HG03457 (cell line): Measurements from ENCODE around the gene ARHGAP45.
"Not testable (repeated sequence)": the region's sequence is repeated elsewhere in the genome, so short reads cannot be mapped to it uniquely, and the experiment has no call there.

Experiments
- ATAC-seq: cut with Tn5 transposase; IDR thresholded peaks from one replicate; pipeline ENCODE4 v1.9.1; 2021; ENCODE audit warnings: moderate number of reproducible peaks; ENCODE audit not compliant: unreplicated experiment

Gene ARHGAP45

GRCh38 chr19:1113030-1113985, 46.3 kb downstream of the ARHGAP45 start:
- ATAC-seq, result no peak

DNA sequence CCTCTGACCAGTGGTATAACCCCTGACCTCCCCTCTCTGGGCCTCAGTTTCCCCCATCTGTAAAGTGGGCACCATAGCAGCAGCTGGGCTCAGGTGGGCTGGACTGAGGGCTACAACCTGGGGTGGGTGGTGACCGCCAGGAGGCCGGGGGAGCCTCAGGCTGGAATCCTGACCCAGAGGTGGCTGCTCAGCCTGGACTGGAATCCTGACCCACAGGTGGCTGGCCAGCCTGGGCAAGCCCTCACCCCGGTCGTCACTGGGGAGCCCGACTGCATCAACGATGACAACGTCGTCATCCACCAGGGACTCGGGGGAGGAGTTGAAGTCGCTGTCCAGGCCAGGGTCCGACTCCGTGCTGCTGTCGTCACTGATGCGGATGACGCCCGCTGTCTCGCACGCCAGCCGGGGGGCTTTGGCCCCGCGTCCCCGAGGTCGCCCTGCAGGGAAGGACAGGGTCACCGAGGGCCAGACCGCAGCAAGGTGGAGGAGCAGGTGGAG, 47.1 kb downstream of the ARHGAP45 start:
- ATAC-seq, result no peak

- ATAC-seq, result not testable (repeated sequence)
Observed at GRCh38 chr19:1114728-1115127, 47.8 kb downstream of the ARHGAP45 start.

GRCh38 chr19:1115646-1116420, 48.9 kb downstream of the ARHGAP45 start:
- ATAC-seq, result no peak

DNA sequence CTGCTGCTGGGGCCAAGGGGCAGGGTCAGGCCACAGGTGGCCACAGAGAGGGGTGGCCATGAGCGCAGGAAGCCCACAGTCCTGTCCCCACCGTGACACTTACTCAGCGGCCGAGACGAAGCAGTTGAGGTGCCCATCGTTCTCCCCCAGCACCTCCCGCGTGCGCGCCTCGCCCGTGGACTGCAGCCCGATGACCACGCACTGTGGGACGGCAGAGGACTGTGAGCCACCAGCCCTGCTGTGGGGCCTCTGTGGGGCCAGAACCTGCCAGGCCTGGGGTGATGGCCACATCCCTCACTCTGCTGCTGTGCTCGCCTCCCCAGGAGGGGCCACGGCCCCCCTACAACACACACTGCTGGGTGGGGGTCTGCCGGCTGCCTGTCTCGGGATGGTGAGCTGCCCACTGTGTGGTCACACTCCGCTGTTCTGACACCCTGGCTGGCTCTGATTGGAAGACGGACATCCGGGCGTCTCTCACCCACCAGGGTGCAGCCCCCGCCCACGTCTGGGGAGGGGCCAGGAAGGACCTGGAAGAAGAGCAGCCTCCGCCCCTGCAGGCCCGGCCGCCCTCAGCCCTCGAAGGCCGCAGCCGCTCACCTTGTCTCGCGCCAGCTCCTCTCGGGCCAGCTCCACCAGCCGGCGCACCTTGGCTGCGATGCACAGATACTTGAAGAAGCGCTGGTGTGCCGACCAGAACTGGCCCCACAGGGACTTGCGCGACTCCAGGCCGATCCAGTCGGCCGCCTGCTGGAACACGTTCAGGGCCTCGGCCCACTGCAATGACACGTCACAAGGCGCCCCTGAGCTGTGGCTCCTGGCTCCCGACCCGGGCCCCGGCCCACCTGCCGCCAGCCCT, 50.0 kb downstream of the ARHGAP45 start:
- no peak for ATAC-seq

GRCh38 chr19:1117654-1118053, 50.7 kb downstream of the ARHGAP45 start:
- no peak for ATAC-seq

- no peak for ATAC-seq
Observed at GRCh38 chr19:1118999-1119398, 52.0 kb downstream of the ARHGAP45 start.

DNA sequence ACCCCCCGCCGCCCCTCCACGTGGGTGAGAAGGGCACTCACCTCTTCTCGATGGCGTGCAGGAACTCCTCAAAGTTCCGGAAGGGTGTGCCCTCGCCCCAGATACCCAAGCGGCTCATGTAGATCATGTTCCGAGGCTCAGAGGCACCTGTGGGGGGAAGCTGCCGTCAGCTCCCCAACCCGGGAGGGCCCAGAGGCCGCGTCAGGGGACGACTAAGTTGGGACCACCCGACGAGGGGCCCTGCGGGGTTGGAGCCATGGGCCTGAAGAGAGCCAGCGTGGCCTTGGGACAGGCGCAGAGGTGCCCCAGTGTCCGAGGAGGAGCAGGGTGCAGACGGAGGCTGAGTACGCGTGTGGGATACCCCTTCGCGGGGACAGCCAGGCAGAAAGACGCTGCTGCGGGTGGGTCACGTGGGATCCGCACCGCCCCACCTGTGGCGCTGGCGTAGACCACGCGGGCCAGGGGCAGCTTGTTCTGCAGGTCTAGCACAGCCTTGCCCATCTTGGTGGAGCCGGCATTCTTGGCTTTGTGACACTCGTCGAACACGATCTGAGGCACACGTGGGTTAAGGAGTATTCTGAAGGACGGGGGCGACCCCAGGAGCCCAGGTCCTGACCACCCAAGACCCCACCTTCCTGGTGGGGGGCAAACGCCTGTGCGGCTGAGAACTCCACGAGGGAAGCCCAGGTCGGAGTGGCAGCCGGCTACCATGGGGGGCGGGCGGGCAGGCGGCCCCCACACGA, 52.7 kb downstream of the ARHGAP45 start:
- no peak for ATAC-seq

GRCh38 chr19:1121395-1121794, 54.4 kb downstream of the ARHGAP45 start:
- ATAC-seq, result no peak

DNA sequence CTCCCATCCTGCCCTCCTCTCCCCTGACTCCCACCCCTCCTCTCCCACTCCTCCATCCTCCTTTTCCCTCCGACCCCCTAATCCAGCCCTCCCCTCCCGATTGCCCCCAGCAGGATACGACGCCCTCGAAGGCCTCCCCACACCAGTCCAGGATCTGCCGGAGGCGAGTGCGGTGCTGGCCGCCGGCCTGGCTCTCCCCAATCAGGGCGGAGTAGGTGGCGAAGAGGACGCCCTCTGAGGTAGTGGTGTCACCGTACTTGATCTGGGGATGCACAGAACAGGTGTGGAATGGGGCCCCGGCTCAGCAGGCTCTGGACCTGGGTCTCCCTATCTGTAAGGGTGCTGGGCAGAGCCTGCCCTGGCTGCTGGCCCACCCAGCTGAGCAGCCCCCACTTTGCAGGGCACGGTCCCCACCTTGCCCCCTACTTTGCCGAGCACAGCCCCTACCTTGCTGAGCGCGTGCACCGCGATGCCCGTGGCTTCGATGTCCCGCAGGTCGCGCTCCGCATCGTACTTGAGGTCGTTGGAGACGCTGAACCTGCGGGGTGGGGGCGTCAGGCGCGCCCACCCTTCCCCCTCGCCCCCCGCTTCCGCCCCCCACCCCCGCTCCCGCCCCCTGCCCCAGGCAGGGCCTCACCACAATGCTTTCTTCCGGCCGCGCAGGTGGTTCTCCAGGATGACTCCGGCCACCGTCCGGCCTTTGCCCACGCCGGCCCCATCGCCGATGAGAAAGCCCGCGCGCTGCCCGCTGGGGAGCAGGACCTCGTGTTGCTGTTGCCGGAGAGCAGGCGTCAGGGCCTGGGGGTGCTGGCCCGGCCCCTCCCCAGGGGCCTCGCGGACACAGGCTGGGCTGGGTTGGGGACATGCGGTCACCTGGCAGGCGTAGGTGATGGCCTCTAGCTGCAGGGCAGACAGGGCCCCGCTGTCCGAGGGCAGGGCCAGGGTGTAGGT, 55.3 kb downstream of the ARHGAP45 start:
- ATAC-seq, result no peak

DNA sequence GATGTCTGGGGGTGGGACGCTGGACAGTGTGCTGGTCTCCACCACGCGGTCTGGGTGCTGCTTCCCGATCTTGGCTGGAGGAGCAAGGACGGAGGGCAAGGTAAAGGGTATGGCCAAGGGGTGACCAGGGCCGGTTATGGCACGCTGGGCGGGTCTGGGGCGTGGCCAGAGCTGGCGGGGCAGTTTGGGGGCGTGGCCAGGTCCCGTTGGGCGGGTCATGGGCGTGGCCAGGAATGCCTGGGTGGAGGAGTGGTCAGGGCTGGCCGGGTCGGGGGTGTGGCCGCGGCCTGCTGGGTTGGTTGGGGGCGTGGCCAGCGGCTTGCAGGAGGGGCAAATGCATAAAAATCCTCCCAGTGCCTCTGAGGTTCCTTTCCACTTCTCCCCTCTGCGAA, 56.0 kb downstream of the ARHGAP45 start:
- ATAC-seq, result no peak

DNA sequence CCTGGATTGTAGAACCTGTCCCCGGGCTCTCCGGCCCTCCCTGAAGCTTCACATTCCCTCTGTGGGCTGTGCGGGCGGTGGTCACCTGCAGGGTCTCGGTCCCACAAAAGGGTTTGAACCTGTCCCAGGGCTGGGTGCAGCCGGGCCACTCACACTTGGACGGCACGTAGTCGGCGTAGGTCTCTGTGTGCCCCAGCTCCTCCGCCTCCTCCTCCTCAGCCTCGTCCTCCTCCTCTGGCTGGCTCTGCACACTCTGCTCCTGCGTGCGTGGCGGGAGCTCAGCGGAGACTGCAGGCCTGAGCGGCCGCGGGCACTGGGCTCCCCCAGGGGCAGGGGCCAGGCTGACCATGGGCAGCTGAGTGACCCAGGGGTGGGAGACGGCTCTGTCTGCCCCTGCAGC, 56.4 kb downstream of the ARHGAP45 start:
- no peak for ATAC-seq

- ATAC-seq, result no peak
Observed at GRCh38 chr19:1123885-1124677, 57.1 kb downstream of the ARHGAP45 start.

- ATAC-seq, result no peak
Observed at GRCh38 chr19:1125601-1126467, 58.9 kb downstream of the ARHGAP45 start.

- ATAC-seq, result no peak
Observed at GRCh38 chr19:1126984-1127760, 60.2 kb downstream of the ARHGAP45 start.

GRCh38 chr19:1128106-1128505, 61.1 kb downstream of the ARHGAP45 start:
- ATAC-seq, result no peak
